MM.1S (cell line): ENCODE data around the gene TMEM143.

Source experiments
- DNase-seq: peaks from one replicate; pipeline ENCODE4 v3.0.0-alpha.2; 2015
- H2AFZ ChIP-seq: fragments of 300-600 bp; sonication (generic); 2 replicates; pipeline ENCODE4 v1.6.0; 2016; ENCODE audit warnings: antibody characterized with exemption, low read length
- H3F3A ChIP-seq: fragments of 300-600 bp; sonication (generic); 2 replicates; pipeline ENCODE4 v1.6.1; 2016; ENCODE audit warnings: mild to moderate bottlenecking, antibody characterized with exemption, low read length, moderate library complexity, mixed read lengths; ENCODE audit not compliant: insufficient read depth
- H3K27ac ChIP-seq: fragments of 300-600 bp; sonication (generic); 2 replicates; pipeline ENCODE4 v1.5.1; 2016; ENCODE audit warnings: mild to moderate bottlenecking, low read length
- H3K27me3 ChIP-seq: fragments of 300-600 bp; sonication (generic); replicated peaks from 2 replicates; pipeline ENCODE4 v1.6.0; 2016; ENCODE audit warnings: low read length; ENCODE audit not compliant: insufficient read depth
- H3K36me3 ChIP-seq: fragments of 300-600 bp; sonication (generic); replicated peaks from 2 replicates; pipeline ENCODE4 v1.6.1; 2016; ENCODE audit warnings: mild to moderate bottlenecking, low read length, mixed read lengths; ENCODE audit not compliant: insufficient read depth
- H3K4me1 ChIP-seq: fragments of 300-600 bp; sonication (generic); 2 replicates; pipeline ENCODE4 v1.6.1; 2016; ENCODE audit warnings: low read length, mixed read lengths
- H3K4me2 ChIP-seq: fragments of 300-600 bp; sonication (generic); 2 replicates; pipeline ENCODE4 v1.6.0; 2016; ENCODE audit warnings: low read depth, low read length
- H3K4me3 ChIP-seq: fragments of 300-600 bp; sonication (generic); 2 replicates; pipeline ENCODE4 v1.5.1; 2016; ENCODE audit warnings: low read length, mixed read lengths
- H3K79me2 ChIP-seq: fragments of 300-600 bp; sonication (generic); 2 replicates; pipeline ENCODE4 v1.6.1; 2016; ENCODE audit warnings: mixed run types, low read length, mixed read lengths
- H3K9ac ChIP-seq: fragments of 300-600 bp; sonication (generic); 2 replicates; pipeline ENCODE4 v1.6.1; 2016; ENCODE audit warnings: low read length, mixed read lengths
- H3K9me2 ChIP-seq: fragments of 300-600 bp; sonication (generic); replicated peaks from 2 replicates; pipeline ENCODE4 v1.6.1; 2016; ENCODE audit warnings: mild to moderate bottlenecking, low read length, mixed read lengths; ENCODE audit not compliant: insufficient read depth
- H3K9me3 ChIP-seq: fragments of 300-600 bp; sonication (generic); replicated peaks from 2 replicates; pipeline ENCODE4 v1.6.1; 2016; ENCODE audit warnings: mild to moderate bottlenecking, low read length, mixed read lengths; ENCODE audit not compliant: insufficient read depth
- H4K20me1 ChIP-seq: fragments of 300-600 bp; sonication (generic); 2 replicates; pipeline ENCODE4 v1.6.1; 2016; ENCODE audit warnings: mild to moderate bottlenecking, low read length, moderate library complexity, mixed read lengths; ENCODE audit not compliant: insufficient read depth
- CTCF ChIP-seq: fragments of 300-600 bp; sonication (generic); IDR thresholded peaks from 2 replicates; pipeline ENCODE4 v1.5.1; 2016; ENCODE audit warnings: antibody characterized with exemption, low read length, mixed read lengths
- EZH2 ChIP-seq: fragments of 300-600 bp; sonication (generic); optimal IDR thresholded peaks from 2 replicates; pipeline ENCODE3; 2017; ENCODE audit warnings: low read depth, mild to moderate bottlenecking, antibody characterized with exemption, low read length, mixed read lengths
- EZH2phosphoT487 ChIP-seq: fragments of 300-600 bp; sonication (generic); IDR thresholded peaks from 2 replicates; pipeline ENCODE4 v1.6.1; 2018; ENCODE audit warnings: antibody characterized with exemption, low read length

TMEM143 gene

DNA sequence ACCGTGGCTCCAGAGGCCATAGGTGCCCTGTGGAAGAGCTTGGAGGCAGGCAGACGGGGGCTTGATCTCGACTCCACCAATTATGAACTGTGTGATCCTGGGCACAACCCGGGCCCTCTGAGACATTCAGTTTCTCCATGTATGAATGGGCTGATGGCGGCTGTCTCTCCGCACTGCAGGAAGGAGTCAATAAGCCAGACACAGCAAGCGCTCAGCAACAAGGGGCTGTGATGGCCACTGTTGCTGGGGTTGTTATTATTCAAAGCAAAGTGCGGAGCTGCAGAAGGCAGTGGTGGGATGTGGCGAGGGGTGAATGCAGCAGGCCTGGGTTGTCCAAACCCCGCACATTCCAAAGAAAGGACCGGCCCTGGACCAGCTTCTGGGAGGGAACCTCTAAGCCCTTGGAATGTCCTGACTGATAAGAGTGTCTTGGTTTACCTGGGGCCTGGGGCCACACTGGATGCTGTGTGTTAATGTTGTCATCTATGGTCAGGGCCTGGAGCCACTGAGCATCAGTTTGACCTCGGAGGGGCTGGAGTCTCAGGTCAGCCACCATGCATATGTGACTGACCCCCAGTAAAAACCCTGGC is 8.3 kb downstream of the TMEM143 start:
- no peaks in the 10 kb centered on the region for H3K79me2 ChIP-seq
- TF ChIP-seq EZH2phosphoT487 (no peak), EZH2 (no peak), CTCF (no peak)
- no peaks in the 10 kb centered on the region for H3K36me3 ChIP-seq
- no peak for DNase-seq
- H2AFZ ChIP-seq = no peak overlapping the region
- no peaks in the 10 kb centered on the region for H3K9me3 ChIP-seq
- H3K4me2 ChIP-seq = no peak overlapping the region
- H4K20me1 ChIP-seq = no peaks in the 10 kb centered on the region
- H3K27ac ChIP-seq = no peak overlapping the region
- no peaks in the 10 kb centered on the region for H3K27me3 ChIP-seq
- no peak overlapping the region for H3K4me3 ChIP-seq
- no peaks in the 10 kb centered on the region for H3F3A ChIP-seq
- no peaks in the 10 kb centered on the region for H3K9me2 ChIP-seq
- no peak overlapping the region for H3K9ac ChIP-seq
- no peaks in the 10 kb centered on the region; the same call in 1 of the 2 replicates for H3K4me1 ChIP-seq

GRCh38 chr19:48354332-48354992 is 9.3 kb downstream of the TMEM143 start:
- Histone ChIP-seq H3K9ac (no peak overlapping the region), H2AFZ (no peak overlapping the region), H3K27ac (no peak overlapping the region), H3K9me3 (no peaks in the 10 kb centered on the region), H3F3A (no peaks in the 10 kb centered on the region), H4K20me1 (no peaks in the 10 kb centered on the region), H3K4me3 (no peak overlapping the region), H3K4me2 (no peak overlapping the region), H3K36me3 (no peaks in the 10 kb centered on the region), H3K27me3 (no peaks in the 10 kb centered on the region), H3K79me2 (no peaks in the 10 kb centered on the region), H3K9me2 (no peaks in the 10 kb centered on the region), H3K4me1 (no peaks in the 10 kb centered on the region; the same call in 1 of the 2 replicates)
- no peak for DNase-seq
- TF ChIP-seq CTCF (no peak), EZH2 (no peak), EZH2phosphoT487 (no peak)

DNA sequence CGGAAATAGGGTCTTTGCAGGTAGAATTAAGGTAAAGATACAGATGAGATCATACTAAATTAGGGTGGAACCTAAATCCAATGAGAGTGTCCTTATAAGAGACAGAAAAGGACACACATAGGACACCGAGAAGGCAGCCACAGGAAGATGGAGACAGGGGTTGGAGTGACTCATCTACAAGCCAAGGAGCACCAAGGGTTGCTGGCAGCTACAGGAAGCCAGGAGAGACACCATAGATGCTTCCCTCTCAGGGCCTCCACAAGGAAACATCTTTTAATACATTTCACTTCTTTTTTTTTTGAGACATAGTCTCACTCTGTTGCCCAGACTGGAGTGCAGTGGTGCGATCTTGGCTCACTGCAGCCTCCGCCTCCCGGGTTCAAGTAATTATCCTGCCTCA is 10.1 kb downstream of the TMEM143 start:
- TF ChIP-seq EZH2phosphoT487 = no peak
- no peak for TF ChIP-seq CTCF
- TF ChIP-seq EZH2 = no peak
- Histone ChIP-seq H3K4me1 (no peaks in the 10 kb centered on the region; the same call in 1 of the 2 replicates), H3F3A (no peaks in the 10 kb centered on the region), H3K79me2 (no peaks in the 10 kb centered on the region), H3K4me2 (no peak overlapping the region), H3K27ac (no peak overlapping the region), H3K9ac (no peak overlapping the region), H2AFZ (no peak overlapping the region), H3K9me3 (no peaks in the 10 kb centered on the region), H3K36me3 (no peaks in the 10 kb centered on the region), H3K27me3 (no peaks in the 10 kb centered on the region), H3K9me2 (no peaks in the 10 kb centered on the region), H3K4me3 (no peak overlapping the region), H4K20me1 (no peaks in the 10 kb centered on the region)
- DNase-seq = no peak
